OCI-LY3 (cell line): ENCODE measurements around the gene NCEH1.

ENCODE experiments used
- CTCF ChIP-seq: fragments of 200-600, 300-600 bp; sonication (generic); IDR thresholded peaks from 2 replicates; pipeline ENCODE4 v1.5.1; 2014; ENCODE audit warnings: antibody characterized with exemption, low read length, low read depth
- EZH2phosphoT487 ChIP-seq: fragments of 200-600 bp; shearing (Covaris generic); IDR thresholded peaks from 2 replicates; pipeline ENCODE4 v1.6.1; 2018; ENCODE audit warnings: antibody characterized with exemption, mixed run types, low read depth

- TF ChIP-seq CTCF, result no peak
- TF ChIP-seq EZH2phosphoT487, result no peak
Observed at GRCh38 chr3:172698631-172699030, 12.2 kb downstream of the NCEH1 start.
